HEK293T (cell line): Measurements from ENCODE around the gene MBOAT1.

ENCODE experiments used
- CTCF ChIA-PET: fragments of 350-600 bp; formaldehyde crosslinking; extraction: SDS; loops from one replicate; lab custom pipeline; 2021; ENCODE audit warnings: antibody characterized with exemption, inconsistent platforms; lab: Yijun Ruan, JAX
- POLR2A ChIA-PET: fragments of 350-600 bp; formaldehyde crosslinking; extraction: SDS; loops from one replicate; lab custom pipeline; 2020; ENCODE audit warnings: antibody characterized with exemption, inconsistent platforms; lab: Yijun Ruan, JAX
- DNase-seq: peaks from one replicate; pipeline ENCODE4 v3.0.0; 2012; ENCODE audit warnings: mixed read lengths; ENCODE audit errors: extremely low spot score
- ARNT ChIP-seq: fragments of 450-650 bp; IDR thresholded peaks from 2 replicates; pipeline ENCODE4 v1.6.1; 2017; ENCODE audit warnings: mild to moderate bottlenecking
- BHLHE40 ChIP-seq: fragments of 450-650 bp; IDR thresholded peaks from 2 replicates; pipeline ENCODE4 v1.6.1; 2016; ENCODE audit warnings: mild to moderate bottlenecking, moderate library complexity, borderline replicate concordance
- CTBP1 ChIP-seq: fragments of 450-650 bp; IDR thresholded peaks from 2 replicates; pipeline ENCODE4 v1.6.1; 2016; ENCODE audit warnings: borderline replicate concordance
- ELF4 ChIP-seq: fragments of 450-650 bp; IDR thresholded peaks from 2 replicates; pipeline ENCODE4 v1.6.1; 2017; ENCODE audit warnings: antibody characterized with exemption
- FOXA1 ChIP-seq: fragments of 450-650 bp; IDR thresholded peaks from 2 replicates; pipeline ENCODE4 v1.6.1; 2016; ENCODE audit warnings: mild to moderate bottlenecking
- FOXK2 ChIP-seq: fragments of 450-650 bp; IDR thresholded peaks from 2 replicates; pipeline ENCODE4 v1.6.1; 2016; ENCODE audit warnings: mild to moderate bottlenecking
- FOXM1 ChIP-seq: fragments of 450-650 bp; IDR thresholded peaks from 2 replicates; pipeline ENCODE4 v1.6.1; 2017; ENCODE audit warnings: mild to moderate bottlenecking, borderline replicate concordance
- HDGF ChIP-seq: fragments of 450-650 bp; IDR thresholded peaks from 2 replicates; pipeline ENCODE4 v1.6.1; 2017; ENCODE audit warnings: antibody characterized with exemption, borderline replicate concordance
- L3MBTL2 ChIP-seq: fragments of 450-650 bp; conservative IDR thresholded peaks from 2 replicates; pipeline ENCODE4 v1.6.1; 2016; ENCODE audit warnings: mild to moderate bottlenecking
- LEF1 ChIP-seq: fragments of 450-650 bp; IDR thresholded peaks from 2 replicates; pipeline ENCODE4 v1.6.1; 2017; ENCODE audit warnings: mild to moderate bottlenecking, borderline replicate concordance
- NFRKB ChIP-seq: fragments of 450-650 bp; IDR thresholded peaks from 2 replicates; pipeline ENCODE4 v1.6.1; 2016; ENCODE audit warnings: mild to moderate bottlenecking, moderate library complexity
- PKNOX1 ChIP-seq: fragments of 450-650 bp; IDR thresholded peaks from 2 replicates; pipeline ENCODE4 v1.6.1; 2016
- SP1 ChIP-seq: fragments of 450-650 bp; IDR thresholded peaks from 2 replicates; pipeline ENCODE4 v1.6.1; 2017
- SUZ12 ChIP-seq: fragments of 450-650 bp; IDR thresholded peaks from 2 replicates; pipeline ENCODE4 v1.6.1; 2016; ENCODE audit warnings: mild to moderate bottlenecking
- TARDBP ChIP-seq: fragments of 450-650 bp; IDR thresholded peaks from 2 replicates; pipeline ENCODE4 v1.6.1; 2016
- ZNF384 ChIP-seq: fragments of 450-650 bp; IDR thresholded peaks from 2 replicates; pipeline ENCODE4 v1.6.1; 2016

The MBOAT1 gene

GRCh38 chr6:20200761-20201630, 11.3 kb downstream of the MBOAT1 start:
- TF ChIP-seq L3MBTL2, result no peak
- TF ChIP-seq FOXK2, result no peak
- no peak for TF ChIP-seq BHLHE40
- TF ChIP-seq PKNOX1, result no peak
- TF ChIP-seq CTBP1, result no peak
- no peak for TF ChIP-seq ZNF384
- DNase-seq, result no peak
- CTCF ChIA-PET, result no interaction called here
- POLR2A ChIA-PET, result interaction anchor here (0.8 kb wide), 1 partner anchor 12 kb away, joined by 3 read pairs; the partner anchor contains the start of gene MBOAT1

DNA sequence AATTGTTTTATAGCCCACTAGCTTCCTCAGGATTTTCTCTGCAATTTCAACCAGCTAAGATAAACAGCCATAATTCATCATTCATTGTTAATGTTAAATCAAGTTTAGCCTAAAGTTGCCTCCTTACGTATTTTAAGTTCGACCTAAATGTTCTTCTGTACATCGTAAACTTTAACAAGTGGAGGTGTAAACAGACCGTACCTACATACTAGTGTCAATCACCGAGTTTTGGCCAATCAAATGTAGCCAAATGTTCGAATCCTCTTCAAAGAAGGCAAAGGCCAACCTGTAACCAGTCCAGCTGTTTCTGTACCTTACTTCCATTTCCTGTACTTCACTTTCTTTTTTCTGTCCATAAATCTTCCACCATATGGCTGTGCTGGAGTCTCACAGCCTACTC, 13.5 kb downstream of the MBOAT1 start:
- CTCF ChIA-PET, result interaction anchor here (0.6 kb wide), 1 partner anchor 1830 kb away, joined by 3 read pairs; no protein-coding TSS in a partner anchor
- TF ChIP-seq PKNOX1, result peak; percentile 96
- TF ChIP-seq FOXM1, result no peak
- no peak for DNase-seq
- POLR2A ChIA-PET, result no interaction called here

GRCh38 chr6:20198156-20198774, 14.0 kb downstream of the MBOAT1 start:
- CTCF ChIA-PET, result no interaction called here
- POLR2A ChIA-PET, result no interaction called here

DNA sequence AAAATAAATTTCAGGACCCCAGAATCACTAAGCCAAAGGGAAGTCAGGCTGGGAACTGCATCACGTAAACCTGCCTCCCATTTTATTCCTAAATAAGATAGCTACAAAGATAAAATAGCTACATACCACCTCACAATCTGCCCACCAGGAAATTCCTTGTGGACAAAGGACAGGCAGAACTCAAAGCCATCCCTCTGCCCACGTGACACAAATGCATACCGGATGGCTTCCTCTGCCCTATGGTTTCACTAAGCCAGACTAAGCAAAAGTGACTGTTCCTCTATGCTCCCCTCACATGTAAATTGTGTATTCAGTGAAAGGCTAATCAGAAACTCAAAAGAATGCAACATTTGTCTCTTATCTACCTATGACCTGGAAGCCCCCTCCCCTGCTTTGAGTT, 15.0 kb downstream of the MBOAT1 start:
- DNase-seq, result no peak
- ChIA-PET POLR2A (no interaction called here), CTCF (no interaction called here)
- TF ChIP-seq PKNOX1, result no peak
- no peak for TF ChIP-seq ARNT
- no peak for TF ChIP-seq SP1
- no peak for TF ChIP-seq LEF1
- TF ChIP-seq L3MBTL2, result no peak
- TF ChIP-seq ZNF384, result no peak
- TF ChIP-seq FOXM1, result no peak
- no peak for TF ChIP-seq BHLHE40
- no peak for TF ChIP-seq HDGF
- TF ChIP-seq FOXA1, result no peak
- no peak for TF ChIP-seq ELF4
- TF ChIP-seq CTBP1, result no peak
- TF ChIP-seq TARDBP, result no peak
- TF ChIP-seq FOXK2, result no peak
- TF ChIP-seq NFRKB, result no peak
- no peak for TF ChIP-seq SUZ12

More at GRCh38 chr6:20198156-20198774, 14.0 kb downstream of the MBOAT1 start:
- TF ChIP-seq TARDBP, result no peak
- TF ChIP-seq CTBP1, result no peak
- no peak for TF ChIP-seq HDGF
- TF ChIP-seq NFRKB, result no peak
- no peak for TF ChIP-seq FOXA1
- no peak for TF ChIP-seq LEF1
- TF ChIP-seq FOXM1, result no peak
- DNase-seq, result no peak

DNA sequence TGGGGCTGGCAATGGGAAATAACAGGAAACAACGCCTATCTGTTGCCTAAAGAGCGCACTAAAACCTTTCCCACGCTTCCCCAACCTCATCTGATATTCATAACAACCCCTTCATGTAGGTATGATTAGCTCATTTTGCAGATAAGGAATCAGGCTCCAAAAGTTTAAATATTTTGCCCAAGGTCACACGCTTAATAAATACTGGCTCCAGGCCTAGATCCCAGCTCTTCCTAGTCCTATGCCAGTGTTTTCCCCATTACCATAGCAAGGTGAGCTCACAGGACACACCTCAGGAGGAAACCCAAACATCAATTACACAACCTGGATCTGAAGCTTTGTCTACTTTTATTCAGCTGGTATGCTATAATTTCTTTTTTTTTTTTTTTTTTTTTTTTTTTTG, 19.6 kb downstream of the MBOAT1 start:
- no peak for DNase-seq
- POLR2A ChIA-PET, result no interaction called here
- CTCF ChIA-PET, result interaction anchor here (0.6 kb wide), 1 partner anchor 63 kb away, joined by 6 read pairs; no protein-coding TSS in a partner anchor
- TF ChIP-seq PKNOX1, result no peak
- TF ChIP-seq ZNF384, result no peak
- TF ChIP-seq NFRKB, result no peak
- TF ChIP-seq ARNT, result no peak
- TF ChIP-seq ELF4, result no peak
- no peak for TF ChIP-seq CTBP1
- no peak for TF ChIP-seq FOXM1
- TF ChIP-seq SUZ12, result no peak
- no peak for TF ChIP-seq BHLHE40
- TF ChIP-seq FOXK2, result no peak
- TF ChIP-seq HDGF, result no peak
- no peak for TF ChIP-seq LEF1
- no peak for TF ChIP-seq SP1
- no peak for TF ChIP-seq TARDBP
- no peak for TF ChIP-seq FOXA1
- TF ChIP-seq L3MBTL2, result no peak

- POLR2A ChIA-PET, result no interaction called here
- TF ChIP-seq TARDBP (no peak), FOXK2 (no peak), ZNF384 (no peak), ARNT (no peak), FOXA1 (no peak), FOXM1 (no peak), SUZ12 (no peak), HDGF (no peak), NFRKB (no peak), ELF4 (no peak), PKNOX1 (no peak), BHLHE40 (no peak), CTBP1 (no peak), SP1 (no peak), LEF1 (no peak)
- DNase-seq, result no peak
- CTCF ChIA-PET, result interaction anchor here (0.6 kb wide), 1 partner anchor 62 kb away, joined by 6 read pairs; no protein-coding TSS in a partner anchor
Observed at GRCh38 chr6:20191992-20192391, 20.3 kb downstream of the MBOAT1 start.
